Immature natural killer cell (primary cell): ENCODE results near the gene MT1H. TPM values are rescaled to one million over a fixed set of nuclear protein-coding genes. Genes with fewer than 3 reads are reported as not detected.

Experiments used
- DNase-seq, 3 donors: peaks; one replicate each; pipeline ENCODE4 v3.0.0; 2022; ENCODE audit warnings: mixed read lengths in 1 of 3
- H3K27ac Mint-ChIP-seq, 6 donors: one replicate each; pipeline ENCODE4 v1.8.0; 2020; ENCODE audit warnings: mixed read lengths in 6 of 6, mild to moderate bottlenecking in 5 of 6, inconsistent platforms in 4 of 6, moderate library complexity in 3 of 6
- H3K27me3 Mint-ChIP-seq, 3 donors: one replicate each; pipeline ENCODE4 v1.8.0; 2020 to 2021; ENCODE audit warnings: low read depth in 3 of 3, mild to moderate bottlenecking in 3 of 3, mixed read lengths in 3 of 3, moderate library complexity in 3 of 3, inconsistent platforms in 1 of 3
- H3K36me3 Mint-ChIP-seq, 3 donors: one replicate each; pipeline ENCODE4 v1.8.0; 2020; ENCODE audit warnings: mixed read lengths in 3 of 3, inconsistent platforms in 2 of 3, mild to moderate bottlenecking in 2 of 3
- H3K4me1 Mint-ChIP-seq, 2 donors: one replicate each; pipeline ENCODE4 v1.8.0; 2020; ENCODE audit warnings: inconsistent platforms in 2 of 2, mild to moderate bottlenecking in 2 of 2, mixed read lengths in 2 of 2, moderate library complexity in 1 of 2
- H3K4me3 Mint-ChIP-seq, 5 donors: one replicate each; pipeline ENCODE4 v1.8.0; 2020; ENCODE audit warnings: mild to moderate bottlenecking in 5 of 5, mixed read lengths in 5 of 5, inconsistent platforms in 3 of 5, moderate library complexity in 3 of 5
- H3K9me3 Mint-ChIP-seq, 6 donors: one replicate each; pipeline ENCODE4 v1.8.0; 2020; ENCODE audit warnings: mild to moderate bottlenecking in 6 of 6, mixed read lengths in 6 of 6, inconsistent platforms in 4 of 6, moderate library complexity in 3 of 6
- polyA plus RNA-seq, 3 donors: library from polyadenylated mRNA; unstranded; fragments of 300-500 nt; fragmentation: Illumina TruSeq; gene quantifications; one replicate each; pipeline ENCODE4 v1.2.3, GENCODE V29; 2021

MT1H gene
- polyA plus RNA-seq, 3 donors from 2014 or later: not detected

DNA sequence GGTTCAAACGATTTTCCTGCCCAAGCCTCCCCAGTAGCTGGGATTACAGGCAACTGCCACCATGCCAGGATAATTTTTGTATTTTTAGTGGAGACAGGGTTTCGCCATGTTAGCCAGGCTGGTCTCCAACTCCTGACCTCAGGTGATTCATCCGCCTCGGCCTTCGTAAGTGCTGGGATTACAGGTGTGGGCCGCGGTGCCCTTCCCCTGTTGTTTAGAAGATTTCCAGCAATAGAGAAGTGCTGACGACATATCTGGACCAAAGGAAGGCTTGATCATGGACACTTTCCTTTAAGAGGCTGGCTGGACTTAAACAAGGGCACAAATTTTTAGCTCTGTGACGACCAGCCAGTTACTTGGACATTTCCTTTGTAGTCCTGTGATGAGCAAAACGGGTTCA, 38.4 kb upstream of the MT1H start:
- DNase-seq: no peak
- no peak overlapping the region for H3K27ac Mint-ChIP-seq
- peak overlapping the region in 1 of 5 donors; percentile 79 for H3K4me3 Mint-ChIP-seq
- peaks cover 6 to 18% of the 10 kb centered on the region in 2 donors for H3K4me1 Mint-ChIP-seq
- H3K9me3 Mint-ChIP-seq: no peaks in the 10 kb centered on the region
- H3K27me3 Mint-ChIP-seq: peaks cover 18 to 28% (median 21%) of the 10 kb centered on the region in 3 donors
- H3K36me3 Mint-ChIP-seq: no peaks in the 10 kb centered on the region

DNA sequence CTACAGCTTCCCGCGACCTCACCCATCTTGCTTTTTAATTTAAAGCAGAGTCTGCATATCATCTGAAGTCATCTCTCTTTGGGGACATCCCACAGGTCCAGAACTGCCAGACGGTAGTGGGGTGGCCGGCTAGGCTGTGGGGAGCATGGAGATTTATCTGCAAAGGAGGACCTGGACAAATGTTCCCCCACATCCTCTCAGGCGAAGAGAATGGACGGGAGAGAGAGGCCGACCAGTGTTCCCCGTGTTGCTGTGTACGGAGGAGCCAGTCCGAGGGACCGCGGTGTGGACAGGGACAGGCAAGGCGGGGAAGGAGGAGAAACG, 37.8 kb upstream of the MT1H start:
- Mint-ChIP-seq H3K36me3 (no peaks in the 10 kb centered on the region), H3K4me3 (peak overlapping the region in 3 of 5 donors; percentile 57 to 79 (median 69)), H3K27ac (no peak overlapping the region), H3K9me3 (no peaks in the 10 kb centered on the region), H3K27me3 (peaks cover 18 to 26% (median 25%) of the 10 kb centered on the region in 3 donors), H3K4me1 (peaks cover 6 to 17% of the 10 kb centered on the region in 2 donors)
- no peak for DNase-seq

DNA sequence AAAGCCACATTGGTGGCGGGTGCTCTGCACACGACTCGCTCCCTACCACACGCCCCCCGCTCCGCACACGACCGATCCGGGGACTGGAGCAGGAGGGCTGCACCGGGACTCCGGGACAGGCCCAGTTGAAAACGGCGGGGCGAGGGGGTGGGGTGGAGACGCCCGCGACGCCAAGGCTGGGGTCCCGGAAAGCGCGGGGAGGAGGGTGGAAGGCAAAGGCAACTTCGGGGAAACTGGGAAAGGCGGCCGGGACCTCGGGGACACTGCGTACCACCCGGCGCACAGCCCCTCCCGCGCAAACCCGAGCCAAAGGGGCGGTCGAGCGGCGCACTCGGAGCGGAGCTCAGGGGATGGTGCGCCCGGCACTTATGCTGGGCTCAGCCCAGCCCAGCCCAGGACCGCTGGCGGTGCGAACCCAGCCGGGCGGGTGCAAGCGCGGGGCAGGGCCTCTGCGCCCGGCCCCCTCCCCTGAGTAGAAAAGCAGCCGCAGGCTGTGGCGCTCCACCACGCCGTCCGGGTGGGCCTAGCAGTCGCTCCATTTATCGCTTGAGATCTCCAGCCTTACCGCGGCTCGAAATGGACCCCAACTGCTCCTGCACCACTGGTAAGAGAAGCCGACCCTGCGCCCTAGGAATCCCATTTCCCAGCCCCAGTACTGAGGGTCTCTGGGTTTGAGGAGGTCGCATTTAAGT, 37.3 kb upstream of the MT1H start, which contains the start of gene MT1M:
Gene MT1M (plus strand): TSS at position 504 of the 692 bp plus-strand sequence. CDS start 73 bp downstream, at position 577.
- H3K4me1 Mint-ChIP-seq: peaks cover 6 to 17% of the 10 kb centered on the region in 2 donors
- no peaks in the 10 kb centered on the region for H3K36me3 Mint-ChIP-seq
- no peaks in the 10 kb centered on the region for H3K9me3 Mint-ChIP-seq
- H3K4me3 Mint-ChIP-seq: peak within 1 kb of the TSS; percentile 24 to 79 (median 57)
- H3K27me3 Mint-ChIP-seq: peaks cover 16 to 25% (median 23%) of the 10 kb centered on the region in 3 donors
- H3K27ac Mint-ChIP-seq: no peak within 1 kb of the TSS
- no peak for DNase-seq

DNA sequence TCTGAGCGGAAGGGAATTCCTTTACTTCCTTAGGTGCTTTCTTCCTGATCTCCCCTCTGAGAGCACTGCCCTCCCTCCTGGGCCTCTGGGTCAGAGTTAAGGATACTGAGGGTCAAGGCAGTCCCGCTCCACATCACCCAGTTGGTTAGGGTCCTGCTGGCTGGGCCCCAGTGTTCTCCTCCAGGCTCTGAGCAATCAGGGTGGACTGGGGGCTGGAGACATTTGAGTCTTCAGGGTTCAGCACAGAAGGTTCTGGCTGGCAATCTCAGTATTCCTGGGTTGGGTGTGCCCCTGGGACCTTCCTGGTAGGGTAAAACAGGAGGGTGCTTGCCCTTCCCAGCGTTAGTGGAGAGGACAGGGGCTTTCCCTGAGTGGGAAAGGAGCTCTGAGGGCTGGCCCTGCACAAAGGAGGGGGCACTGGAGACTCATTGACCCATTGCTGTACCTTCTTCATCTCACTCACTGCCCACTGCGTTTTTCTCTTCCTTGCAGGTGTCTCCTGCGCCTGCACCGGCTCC, 36.7 kb upstream of the MT1H start:
- Mint-ChIP-seq H3K36me3 (no peaks in the 10 kb centered on the region), H3K4me3 (peak overlapping the region; percentile 1 to 52 (median 25)), H3K27ac (no peak overlapping the region), H3K9me3 (no peaks in the 10 kb centered on the region), H3K4me1 (peaks cover 6 to 19% of the 10 kb centered on the region in 2 donors), H3K27me3 (peaks cover 16 to 29% (median 25%) of the 10 kb centered on the region in 3 donors)
- DNase-seq: no peak

DNA sequence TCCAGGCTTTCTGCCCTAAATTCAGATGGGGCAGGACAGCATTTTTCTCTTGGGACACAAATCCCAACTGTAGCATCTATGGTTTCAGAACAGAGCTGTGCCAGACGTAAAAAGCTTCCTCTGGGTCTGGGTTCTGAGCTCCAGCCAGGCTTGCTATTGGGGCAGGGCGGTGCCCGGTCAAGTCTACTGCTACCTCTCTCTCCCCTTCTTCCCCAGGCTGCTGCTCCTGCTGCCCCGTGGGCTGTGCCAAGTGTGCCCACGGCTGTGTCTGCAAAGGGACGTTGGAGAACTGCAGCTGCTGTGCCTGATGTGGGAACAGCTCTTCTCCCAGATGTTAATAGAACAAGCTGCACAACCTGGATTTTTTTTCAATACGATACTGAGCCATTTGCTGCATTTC, 36.1 kb upstream of the MT1H start:
- Mint-ChIP-seq H3K4me3 (peak overlapping the region in 1 of 5 donors; percentile 48), H3K4me1 (peaks cover 6 to 23% of the 10 kb centered on the region in 2 donors), H3K9me3 (no peaks in the 10 kb centered on the region), H3K27ac (no peak overlapping the region), H3K27me3 (peaks cover 16 to 30% (median 25%) of the 10 kb centered on the region in 3 donors), H3K36me3 (no peaks in the 10 kb centered on the region)
- DNase-seq: no peak

DNA sequence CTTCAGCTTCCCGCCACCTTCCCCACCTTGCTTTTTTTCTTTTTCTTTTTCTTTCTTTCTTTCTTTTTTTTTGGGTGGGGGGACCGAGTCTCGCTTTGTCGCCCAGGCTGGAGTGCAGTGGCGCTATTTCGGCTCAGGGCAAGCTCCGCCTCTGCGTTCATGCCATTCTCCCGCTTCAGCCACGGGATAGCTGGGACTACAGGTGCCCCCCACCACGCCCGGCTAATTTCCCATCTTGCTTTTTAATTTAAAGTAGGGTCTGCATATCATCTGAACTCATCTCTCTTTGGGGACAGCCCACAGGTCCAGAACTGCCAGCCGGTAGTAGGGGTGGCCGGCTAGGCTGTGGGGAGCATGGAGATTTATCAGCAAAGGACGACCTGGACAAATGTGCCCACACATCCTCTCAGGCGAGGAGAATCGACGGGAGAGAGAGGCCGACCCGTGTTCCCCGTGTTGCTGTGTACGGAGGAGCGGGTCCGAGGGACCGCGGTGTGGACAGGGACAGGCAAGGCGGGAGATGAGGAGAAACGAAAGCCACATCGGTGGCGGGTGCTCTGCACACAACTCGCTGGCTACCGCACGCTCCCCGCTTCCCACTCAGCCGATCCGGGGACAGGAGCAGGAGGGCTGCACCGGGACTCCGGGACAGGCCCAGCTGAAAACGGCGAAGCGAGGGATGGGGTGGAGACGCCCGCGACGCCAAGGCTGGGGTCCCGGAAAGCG, 34.7 kb upstream of the MT1H start:
- no peaks in the 10 kb centered on the region for H3K9me3 Mint-ChIP-seq
- H3K27ac Mint-ChIP-seq: no peak overlapping the region
- H3K36me3 Mint-ChIP-seq: no peaks in the 10 kb centered on the region
- peak overlapping the region in 1 of 5 donors; percentile 17 for H3K4me3 Mint-ChIP-seq
- peaks cover 6 to 25% of the 10 kb centered on the region in 2 donors for H3K4me1 Mint-ChIP-seq
- H3K27me3 Mint-ChIP-seq: peaks cover 19 to 36% (median 23%) of the 10 kb centered on the region in 3 donors
- DNase-seq: no peak

DNA sequence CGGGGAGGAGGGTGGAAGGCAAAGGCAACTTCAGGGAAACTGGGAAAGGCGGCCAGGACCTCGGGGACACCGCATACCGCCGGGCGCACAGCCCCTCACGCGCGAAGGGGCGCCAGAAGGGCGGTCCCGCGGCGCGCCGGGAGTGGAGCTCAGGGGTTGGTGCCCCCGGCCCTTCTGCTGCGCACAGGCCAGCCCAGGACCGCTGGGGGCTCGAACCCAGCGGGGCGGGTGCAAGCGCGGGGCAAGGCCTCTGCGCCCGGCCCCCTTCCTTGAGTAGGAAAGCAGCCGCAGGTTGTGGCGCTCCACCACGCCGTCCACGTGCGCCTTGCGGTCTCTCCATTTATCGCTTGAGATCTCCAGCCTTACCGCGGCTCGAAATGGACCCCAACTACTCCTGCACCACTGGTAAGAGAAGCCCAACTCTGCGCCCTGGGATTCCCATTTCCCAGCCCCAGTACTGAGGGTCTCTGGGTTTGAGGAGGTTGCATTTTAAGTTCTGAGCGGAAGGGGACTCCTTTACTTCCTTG, 34.1 kb upstream of the MT1H start:
- no peak for DNase-seq
- Mint-ChIP-seq H3K9me3 (no peaks in the 10 kb centered on the region), H3K36me3 (no peaks in the 10 kb centered on the region), H3K27me3 (peaks cover 23 to 36% (median 24%) of the 10 kb centered on the region in 3 donors), H3K4me1 (peaks cover 6 to 25% of the 10 kb centered on the region in 2 donors), H3K4me3 (no peak overlapping the region), H3K27ac (no peak overlapping the region)

DNA sequence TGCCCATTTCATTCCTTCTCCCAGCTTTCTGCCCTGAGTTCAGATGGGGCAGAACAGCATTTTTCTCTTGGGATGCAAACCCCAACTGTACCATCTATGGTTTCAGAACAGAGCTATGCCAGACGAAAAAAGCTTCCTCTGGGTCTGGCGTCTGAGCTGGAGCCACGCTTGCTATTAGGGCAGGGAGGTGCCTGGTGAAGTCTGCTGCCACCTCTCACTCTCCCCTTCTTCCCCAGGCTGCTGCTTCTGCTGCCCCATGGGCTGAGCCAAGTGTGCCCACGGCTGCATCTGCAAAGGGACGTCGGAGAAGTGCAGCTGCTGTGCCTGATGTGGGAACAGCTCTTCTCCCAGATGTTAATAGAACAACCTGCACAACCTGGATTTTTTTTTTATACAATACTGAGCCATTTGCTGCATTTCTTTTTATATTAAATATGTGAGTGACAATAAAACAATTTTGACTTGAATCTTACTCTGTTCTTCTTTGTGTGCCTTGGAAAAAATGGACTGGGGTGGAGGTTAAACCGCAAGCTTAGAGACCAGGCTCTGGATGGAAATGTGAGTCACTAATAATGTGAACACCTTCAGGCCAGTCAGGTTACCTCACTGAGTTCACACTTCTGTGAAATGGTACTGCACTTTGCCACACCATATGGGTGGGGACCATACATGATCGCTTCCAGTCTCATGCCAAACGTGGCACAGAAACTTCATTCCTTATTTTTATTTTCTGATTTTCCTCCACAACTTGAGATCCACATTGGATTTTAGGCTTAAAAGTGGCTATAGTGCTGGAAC, 32.8 kb upstream of the MT1H start:
- peaks cover 2 to 20% of the 10 kb centered on the region in 2 donors for H3K4me1 Mint-ChIP-seq
- H3K36me3 Mint-ChIP-seq: no peaks in the 10 kb centered on the region
- H3K27ac Mint-ChIP-seq: no peak overlapping the region
- no peak for DNase-seq
- H3K4me3 Mint-ChIP-seq: no peak overlapping the region
- H3K27me3 Mint-ChIP-seq: peaks cover 21 to 28% (median 24%) of the 10 kb centered on the region in 3 donors
- no peaks in the 10 kb centered on the region for H3K9me3 Mint-ChIP-seq

DNA sequence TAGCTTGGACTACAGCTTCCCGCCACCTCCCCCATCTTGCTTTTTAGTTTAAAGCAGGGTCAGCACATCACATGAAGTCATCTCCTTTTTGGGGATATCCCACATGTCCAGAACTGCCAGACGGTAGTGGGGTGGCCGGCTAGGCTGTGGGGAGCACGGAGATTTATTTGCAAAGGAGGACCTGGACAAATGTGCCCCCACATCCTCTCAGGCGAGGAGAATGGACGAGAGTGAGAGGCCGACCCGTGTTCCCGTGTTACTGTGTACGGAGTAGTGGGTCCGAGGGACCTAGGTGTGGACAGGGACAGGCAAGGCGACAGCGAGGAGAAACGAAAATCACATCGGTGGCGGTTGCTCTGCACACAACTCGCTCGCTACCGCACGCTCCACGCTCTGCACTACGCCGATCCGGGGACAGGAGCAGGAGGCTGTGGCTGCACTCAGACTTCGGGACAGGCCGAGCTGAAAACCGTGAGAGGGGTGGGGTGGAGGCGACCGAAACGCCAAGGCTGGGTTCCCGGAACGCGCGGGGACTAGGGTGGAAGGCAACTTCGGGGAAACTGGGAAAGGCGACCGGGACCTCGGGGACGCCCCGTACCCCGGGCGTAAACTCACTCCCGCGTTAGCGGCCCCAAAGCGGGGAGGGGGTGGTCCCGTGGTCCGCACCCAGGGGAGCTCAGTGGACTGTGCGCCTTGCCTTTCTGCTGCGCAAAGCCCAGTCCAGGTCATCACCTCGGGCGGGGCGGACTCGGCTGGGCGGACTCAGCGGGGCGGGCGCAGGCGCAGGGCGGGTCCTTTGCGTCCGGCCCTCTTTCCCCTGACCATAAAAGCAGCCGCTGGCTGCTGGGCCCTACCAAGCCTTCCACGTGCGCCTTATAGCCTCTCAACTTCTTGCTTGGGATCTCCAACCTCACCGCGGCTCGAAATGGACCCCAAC, 31.5 kb upstream of the MT1H start, which contains the start of gene MT1A:
Gene MT1A (plus strand): TSS at position 853 of the 937 bp plus-strand sequence. CDS start 73 bp downstream, at position 926.
- peaks cover 19 to 30% (median 20%) of the 10 kb centered on the region in 3 donors for H3K27me3 Mint-ChIP-seq
- H3K36me3 Mint-ChIP-seq: no peaks in the 10 kb centered on the region
- no peak within 1 kb of the TSS for H3K27ac Mint-ChIP-seq
- peak within 1 kb of the TSS in 2 of 5 donors; percentile 33 to 42 for H3K4me3 Mint-ChIP-seq
- H3K9me3 Mint-ChIP-seq: no peaks in the 10 kb centered on the region
- DNase-seq: no peak
- peaks cover 9 to 20% of the 10 kb centered on the region in 2 donors for H3K4me1 Mint-ChIP-seq

DNA sequence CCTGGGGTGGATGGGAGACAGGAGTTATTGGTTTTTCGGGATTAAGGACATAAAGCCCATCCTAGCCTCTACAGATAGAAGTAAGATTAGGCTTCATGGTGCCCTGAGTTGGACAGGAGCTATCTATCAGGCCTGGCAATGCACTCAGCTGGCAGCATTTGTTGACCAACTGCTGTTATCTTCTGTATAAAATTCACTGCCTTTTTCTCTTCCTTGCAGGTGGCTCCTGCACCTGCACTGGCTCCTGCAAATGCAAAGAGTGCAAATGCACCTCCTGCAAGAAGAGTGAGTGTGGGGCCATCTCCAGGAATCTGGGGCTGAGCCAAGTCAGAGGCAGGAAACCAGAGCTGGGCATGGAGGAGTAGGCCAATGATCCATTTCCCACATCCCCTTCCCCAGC, 30.6 kb upstream of the MT1H start:
- H3K4me1 Mint-ChIP-seq: peaks cover 17 to 30% of the 10 kb centered on the region in 2 donors
- DNase-seq: no peak
- H3K4me3 Mint-ChIP-seq: peak overlapping the region in 1 of 5 donors; percentile 33
- H3K9me3 Mint-ChIP-seq: no peaks in the 10 kb centered on the region
- H3K36me3 Mint-ChIP-seq: no peaks in the 10 kb centered on the region
- peaks cover 15 to 23% (median 17%) of the 10 kb centered on the region in 3 donors for H3K27me3 Mint-ChIP-seq
- H3K27ac Mint-ChIP-seq: no peak overlapping the region

DNA sequence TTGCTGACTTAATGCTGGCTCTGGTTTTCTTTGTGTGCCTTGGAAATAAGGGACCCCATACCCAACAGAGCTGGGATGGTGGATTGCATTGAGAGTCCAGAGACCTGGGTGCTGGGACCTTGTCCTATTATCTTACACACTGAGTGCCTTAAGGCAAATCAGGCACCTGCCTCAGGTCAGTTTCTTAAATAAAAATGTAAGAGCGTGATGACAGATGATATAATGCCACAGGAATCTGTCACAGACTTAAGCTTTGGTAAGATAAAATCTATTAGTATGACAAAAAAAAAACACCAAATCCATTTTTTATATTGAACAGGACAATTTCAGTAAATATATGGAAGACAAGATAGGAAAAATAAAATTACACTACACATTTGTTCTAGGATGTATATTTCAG, 29.5 kb upstream of the MT1H start:
- DNase-seq: no peak
- no peak overlapping the region for H3K4me3 Mint-ChIP-seq
- H3K36me3 Mint-ChIP-seq: no peaks in the 10 kb centered on the region
- H3K4me1 Mint-ChIP-seq: peaks cover 20 to 28% of the 10 kb centered on the region in 2 donors
- no peak overlapping the region for H3K27ac Mint-ChIP-seq
- no peaks in the 10 kb centered on the region for H3K9me3 Mint-ChIP-seq
- H3K27me3 Mint-ChIP-seq: peaks cover 13 to 19% (median 18%) of the 10 kb centered on the region in 3 donors

DNA sequence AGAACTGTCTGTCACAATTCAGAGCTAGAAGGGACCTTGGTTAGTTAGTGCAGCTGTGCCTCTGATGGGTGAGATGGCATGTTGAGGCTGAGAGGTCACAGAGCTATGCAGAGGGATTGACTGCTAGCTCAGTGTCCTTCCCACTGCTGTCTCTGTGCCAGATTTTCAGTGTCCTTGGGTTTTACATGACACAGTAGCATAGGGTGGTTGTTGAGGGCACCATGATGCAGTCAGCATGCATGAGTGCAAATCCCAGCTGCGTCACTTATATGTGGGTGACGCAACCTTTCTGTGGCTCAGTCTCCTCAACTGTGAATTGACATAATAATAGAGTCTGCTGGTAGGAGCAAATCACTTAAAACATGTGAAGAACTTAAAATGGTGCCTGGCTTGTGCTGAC, 28.4 kb upstream of the MT1H start:
- no peak overlapping the region for H3K4me3 Mint-ChIP-seq
- H3K9me3 Mint-ChIP-seq: no peaks in the 10 kb centered on the region
- DNase-seq: no peak
- no peaks in the 10 kb centered on the region for H3K36me3 Mint-ChIP-seq
- H3K4me1 Mint-ChIP-seq: peaks cover 20 to 27% of the 10 kb centered on the region in 2 donors
- no peak overlapping the region for H3K27ac Mint-ChIP-seq
- H3K27me3 Mint-ChIP-seq: peaks cover 10 to 19% (median 13%) of the 10 kb centered on the region in 3 donors
